ENCODE results near the gene ADAMTS13.

Gene ADAMTS13

DNA sequence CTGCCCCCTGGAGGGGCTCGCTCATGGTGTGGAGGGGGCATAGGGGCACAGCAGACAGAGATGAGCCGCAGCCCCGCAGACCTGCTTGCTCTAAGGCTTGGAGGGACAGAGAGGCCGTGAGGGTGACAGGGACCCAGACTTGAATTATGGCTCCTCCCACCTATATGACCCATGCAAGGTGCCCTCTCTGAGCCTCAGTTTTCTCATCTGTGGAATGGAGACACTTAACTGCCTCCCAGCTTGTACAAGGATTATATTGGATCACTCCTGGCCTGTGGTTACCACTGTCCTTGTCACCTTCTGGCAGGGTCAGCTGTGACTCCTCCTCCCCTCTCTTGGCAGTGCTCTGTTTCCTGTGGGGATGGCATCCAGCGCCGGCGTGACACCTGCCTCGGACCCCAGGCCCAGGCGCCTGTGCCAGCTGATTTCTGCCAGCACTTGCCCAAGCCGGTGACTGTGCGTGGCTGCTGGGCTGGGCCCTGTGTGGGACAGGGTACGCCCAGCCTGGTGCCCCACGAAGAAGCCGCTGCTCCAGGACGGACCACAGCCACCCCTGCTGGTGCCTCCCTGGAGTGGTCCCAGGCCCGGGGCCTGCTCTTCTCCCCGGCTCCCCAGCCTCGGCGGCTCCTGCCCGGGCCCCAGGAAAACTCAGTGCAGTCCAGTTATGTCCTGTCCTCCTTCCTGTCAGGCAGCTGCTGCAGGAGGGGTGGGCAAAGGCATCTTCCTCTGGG lies 32.9 kb downstream of the ADAMTS13 start:
- no peak for DNase-seq (ENCODE audit: low spot score)

DNA sequence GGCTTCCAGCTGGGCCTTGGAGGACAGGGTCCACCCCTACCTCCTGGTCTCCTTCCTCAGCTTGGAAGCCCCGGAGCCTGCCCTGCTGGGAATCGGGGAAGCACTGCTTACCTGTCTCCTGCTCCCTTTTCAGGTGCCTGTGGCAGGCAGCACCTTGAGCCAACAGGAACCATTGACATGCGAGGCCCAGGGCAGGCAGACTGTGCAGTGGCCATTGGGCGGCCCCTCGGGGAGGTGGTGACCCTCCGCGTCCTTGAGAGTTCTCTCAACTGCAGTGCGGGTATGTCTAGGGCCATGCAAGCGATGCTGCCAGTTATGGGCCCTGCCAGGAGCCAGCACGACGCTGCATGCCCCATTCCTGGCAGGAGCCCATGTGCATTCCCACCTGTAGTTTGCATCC lies 33.8 kb downstream of the ADAMTS13 start:
- DNase-seq (ENCODE audit: low spot score): no peak

DNA sequence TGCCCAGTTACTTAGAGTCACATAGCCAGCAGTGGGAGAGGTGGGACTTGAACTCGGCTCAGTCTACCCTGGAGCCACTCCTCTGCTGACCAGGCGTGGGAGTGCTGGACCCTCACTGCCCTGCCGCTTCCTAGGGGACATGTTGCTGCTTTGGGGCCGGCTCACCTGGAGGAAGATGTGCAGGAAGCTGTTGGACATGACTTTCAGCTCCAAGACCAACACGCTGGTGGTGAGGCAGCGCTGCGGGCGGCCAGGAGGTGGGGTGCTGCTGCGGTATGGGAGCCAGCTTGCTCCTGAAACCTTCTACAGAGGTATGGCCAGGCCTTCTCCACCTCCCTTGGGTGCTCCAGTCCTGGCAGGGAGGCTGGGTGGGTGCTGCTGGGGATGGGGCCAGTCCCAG lies 34.2 kb downstream of the ADAMTS13 start:
- DNase-seq (ENCODE audit: low spot score): no peak

DNA sequence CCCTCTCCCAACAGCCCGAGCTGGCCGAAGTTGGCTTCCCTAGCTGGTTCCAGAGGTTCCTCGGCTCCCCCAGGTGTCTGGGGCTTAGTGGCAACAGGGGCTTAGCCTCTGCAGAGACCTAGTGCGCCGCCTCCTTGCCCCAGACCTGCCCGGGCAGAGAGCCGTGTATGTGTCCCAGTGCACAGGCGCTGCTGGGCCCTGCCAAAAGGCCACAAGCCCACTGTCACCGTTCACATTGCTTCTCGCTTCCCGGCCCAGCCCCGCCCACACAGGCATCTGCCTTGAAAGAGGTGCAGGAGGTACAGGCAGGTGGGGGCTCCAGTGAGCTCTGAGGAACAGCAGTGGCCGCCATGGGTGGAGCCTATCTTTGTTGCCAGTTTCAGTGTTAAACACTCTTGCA lies 35.1 kb downstream of the ADAMTS13 start:
- no peak for DNase-seq (ENCODE audit: low spot score)

DNA sequence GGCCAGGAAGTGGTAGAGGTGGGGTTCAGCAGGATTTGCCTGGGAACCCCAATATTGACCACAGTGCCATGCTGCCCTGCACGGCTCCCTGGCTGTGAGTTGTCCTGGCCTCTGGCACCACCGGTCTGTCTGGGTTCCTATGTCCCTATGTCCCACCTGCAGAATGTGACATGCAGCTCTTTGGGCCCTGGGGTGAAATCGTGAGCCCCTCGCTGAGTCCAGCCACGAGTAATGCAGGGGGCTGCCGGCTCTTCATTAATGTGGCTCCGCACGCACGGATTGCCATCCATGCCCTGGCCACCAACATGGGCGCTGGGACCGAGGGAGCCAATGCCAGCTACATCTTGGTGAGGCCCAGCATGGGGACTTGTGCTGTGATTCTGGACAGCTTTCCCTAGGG lies 35.6 kb downstream of the ADAMTS13 start:
- DNase-seq (ENCODE audit: low spot score): no peak

DNA sequence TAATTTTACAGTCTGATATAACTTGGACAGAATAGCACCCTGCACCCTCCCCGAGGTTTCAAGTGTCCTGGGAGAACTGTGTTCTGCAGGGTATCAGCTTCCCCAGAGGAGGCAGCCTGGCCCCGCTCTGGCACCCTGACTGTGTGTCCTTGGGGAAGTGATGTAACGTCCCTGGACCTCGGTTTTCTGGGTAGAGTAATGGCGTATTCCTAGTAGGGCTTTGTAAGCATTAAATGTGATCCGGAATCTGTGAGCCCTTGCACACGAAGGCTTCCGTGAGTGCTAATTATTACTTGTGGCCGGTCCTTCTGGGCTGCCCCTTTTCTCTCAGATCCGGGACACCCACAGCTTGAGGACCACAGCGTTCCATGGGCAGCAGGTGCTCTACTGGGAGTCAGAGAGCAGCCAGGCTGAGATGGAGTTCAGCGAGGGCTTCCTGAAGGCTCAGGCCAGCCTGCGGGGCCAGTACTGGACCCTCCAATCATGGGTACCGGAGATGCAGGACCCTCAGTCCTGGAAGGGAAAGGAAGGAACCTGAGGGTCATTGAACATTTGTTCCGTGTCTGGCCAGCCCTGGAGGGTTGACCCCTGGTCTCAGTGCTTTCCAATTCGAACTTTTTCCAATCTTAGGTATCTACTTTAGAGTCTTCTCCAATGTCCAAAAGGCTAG lies 36.6 kb downstream of the ADAMTS13 start:
- DNase-seq (ENCODE audit: low spot score): no peak

DNA sequence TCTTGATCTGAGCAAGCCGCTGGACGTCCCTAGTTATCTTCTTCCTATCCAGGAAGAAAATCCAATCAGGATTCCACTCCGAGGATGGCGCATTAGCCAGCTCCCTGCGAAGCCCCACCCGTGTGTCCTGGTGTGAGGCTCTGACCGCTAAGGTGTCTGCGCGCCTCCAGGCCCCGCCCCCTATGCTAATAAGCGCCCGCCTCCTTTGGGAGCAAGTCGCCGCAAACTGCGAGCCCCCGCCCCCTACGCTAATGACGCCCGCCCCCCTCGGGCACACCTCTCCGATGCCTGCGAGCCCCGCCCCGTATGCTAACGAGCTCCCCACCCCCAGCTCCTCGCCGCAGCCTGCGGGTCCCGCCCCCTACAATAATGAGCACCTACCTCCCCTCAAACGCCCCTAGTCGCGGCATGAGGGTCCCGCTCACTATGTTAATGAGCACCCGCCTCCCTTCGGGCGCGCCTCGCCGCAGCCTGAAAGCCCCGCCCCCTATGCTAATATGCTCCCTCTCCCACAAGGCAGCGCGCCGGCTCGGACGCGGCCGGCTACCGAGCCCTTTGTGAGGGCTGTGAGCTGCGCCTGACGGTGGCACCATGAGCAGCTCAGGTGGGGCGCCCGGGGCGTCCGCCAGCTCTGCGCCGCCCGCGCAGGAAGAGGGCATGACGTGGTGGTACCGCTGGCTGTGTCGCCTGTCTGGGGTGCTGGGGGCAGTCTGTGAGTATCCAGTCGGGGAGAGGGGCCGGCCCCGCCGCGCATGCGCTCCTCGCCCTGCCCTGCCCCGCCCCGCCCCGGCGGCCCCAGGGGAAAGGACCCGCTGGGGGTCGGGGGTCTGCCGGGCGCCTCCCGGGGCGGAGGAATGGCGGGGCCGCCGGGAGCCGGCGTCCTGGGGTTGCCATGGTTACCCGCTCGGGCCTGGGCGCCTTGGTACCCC lies 37.6 kb downstream of the ADAMTS13 start, which contains the start of gene CACFD1:
CACFD1 (plus strand) TSS at position 503 of the 929 bp plus-strand sequence; CDS start at position 592, 89 bp downstream.
- DNase-seq (ENCODE audit: low spot score): peak; percentile 93

DNA sequence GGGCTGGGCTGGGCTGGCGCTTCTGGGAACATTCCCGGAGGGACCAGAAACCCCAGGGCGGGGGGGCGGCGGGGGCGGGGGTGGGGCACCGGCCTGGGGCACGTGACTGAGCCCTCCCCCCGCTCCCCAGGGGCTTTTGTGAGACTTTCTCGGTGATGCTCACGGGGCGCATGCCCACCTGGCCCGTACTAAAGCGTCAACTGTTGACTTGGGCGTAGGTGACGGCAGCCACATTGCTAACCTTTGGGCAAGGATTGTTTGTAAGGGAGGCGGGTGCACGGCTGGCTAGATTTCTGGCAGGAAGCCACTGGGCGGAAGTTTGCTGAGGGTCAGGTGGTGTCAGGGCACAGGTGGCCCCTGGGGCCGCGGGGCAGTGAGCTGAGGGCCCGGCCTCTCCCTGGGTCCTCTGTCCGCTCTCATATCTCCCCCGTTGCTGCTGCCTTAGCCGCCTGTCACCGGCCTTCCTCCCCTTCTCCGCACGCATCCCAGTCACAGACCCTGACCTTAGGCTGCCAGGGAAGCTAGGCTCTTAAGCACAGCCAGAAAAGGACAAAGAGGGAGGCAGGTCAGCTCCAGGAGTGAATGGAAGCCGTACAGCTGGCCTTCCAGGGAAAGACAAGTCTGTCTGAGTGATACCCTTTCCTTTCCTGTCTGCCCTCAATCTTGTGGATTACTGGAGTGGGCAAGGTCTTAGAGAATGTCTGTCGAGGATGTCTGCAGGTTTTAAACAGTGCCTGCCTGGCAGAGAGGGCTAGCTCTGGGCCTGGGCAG lies 38.4 kb downstream of the ADAMTS13 start:
- DNase-seq (ENCODE audit: low spot score): peak; percentile 21

DNA sequence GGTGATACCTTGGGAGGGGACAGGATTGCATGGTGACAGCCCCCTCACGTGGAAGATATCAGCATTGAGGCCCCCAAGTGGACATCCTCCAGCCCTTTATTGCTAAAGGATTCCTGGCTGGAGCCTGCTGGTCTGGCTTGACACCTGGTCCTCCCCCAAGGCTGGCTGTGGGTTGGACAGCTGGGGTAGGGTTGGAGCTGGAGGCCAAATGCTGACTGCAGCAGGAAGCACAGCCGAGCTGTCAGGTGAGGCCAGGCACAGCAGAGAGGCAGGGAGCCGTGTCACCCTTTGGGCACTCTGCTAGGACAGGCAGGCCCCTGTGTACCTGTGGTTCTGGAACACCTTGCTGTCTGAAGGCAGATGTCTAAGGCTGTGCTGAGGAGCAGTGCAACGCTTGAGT lies 39.8 kb downstream of the ADAMTS13 start:
- no peak for DNase-seq (ENCODE audit: low spot score)

DNA sequence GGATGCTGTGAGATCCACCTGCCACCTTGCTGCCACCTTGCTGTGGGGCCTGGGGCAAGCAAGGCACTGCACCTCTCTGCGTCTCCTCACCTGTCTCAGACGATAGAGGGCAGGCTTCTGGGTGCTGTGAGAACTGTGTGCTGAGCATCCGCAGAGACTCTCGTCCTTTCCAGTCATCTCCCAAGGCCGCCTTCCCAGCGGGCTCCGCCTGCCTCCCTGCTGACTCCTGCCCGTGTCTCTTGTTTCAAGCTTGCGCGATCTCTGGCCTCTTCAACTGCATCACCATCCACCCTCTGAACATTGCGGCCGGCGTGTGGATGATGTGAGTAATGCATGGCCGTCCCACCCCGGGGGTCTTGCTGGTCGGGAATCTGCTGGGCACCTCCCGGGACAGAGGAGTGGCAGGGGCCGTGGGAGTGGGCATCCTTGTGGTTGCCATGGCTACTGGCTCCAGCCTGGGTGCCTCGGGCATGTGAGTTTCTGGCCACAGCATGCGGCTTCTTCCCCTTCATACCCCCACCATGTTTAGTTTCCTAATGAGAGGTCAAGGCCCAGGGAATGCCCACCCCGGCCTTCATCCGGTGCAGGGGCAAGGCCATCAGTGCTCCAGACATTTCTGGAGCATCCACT lies 41.2 kb downstream of the ADAMTS13 start:
- no peak for DNase-seq (ENCODE audit: low spot score)

DNA sequence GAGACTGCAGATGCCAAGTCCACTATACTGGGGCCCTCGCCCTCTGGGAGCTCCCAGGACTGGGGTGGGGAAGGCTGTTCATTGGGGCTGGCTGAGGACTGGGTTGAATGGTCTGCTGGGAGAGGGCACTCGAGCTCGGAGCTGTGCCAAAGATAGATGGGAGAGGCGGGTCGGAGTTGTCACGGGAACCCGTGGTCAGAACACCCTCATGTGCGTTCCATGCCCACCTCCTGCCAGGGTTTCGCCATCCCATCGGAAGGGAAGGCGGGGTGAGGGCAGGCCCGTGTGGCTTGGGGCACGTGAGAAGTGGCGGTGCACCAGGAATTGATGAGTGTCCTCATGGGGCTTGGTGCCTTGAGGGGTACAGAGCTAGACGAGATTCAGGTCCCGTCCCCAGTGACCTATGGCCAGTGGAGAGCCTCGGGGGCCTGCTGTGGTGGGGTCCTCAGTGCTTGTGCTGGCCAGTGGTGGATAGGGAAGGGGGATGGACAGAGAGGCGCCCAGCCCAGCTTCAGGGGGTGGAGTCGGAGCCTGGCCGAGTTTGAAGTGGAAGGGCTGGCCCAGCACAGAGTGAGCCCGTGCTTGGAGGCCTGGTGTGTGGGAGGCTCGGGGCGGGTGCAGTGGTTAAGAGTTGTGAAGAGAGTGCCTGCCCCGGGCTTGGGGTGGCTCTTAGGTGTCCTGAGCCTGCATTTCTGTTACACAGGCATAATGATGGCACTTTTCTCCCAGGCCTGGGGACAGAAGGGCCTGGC lies 41.9 kb downstream of the ADAMTS13 start:
- DNase-seq (ENCODE audit: low spot score): no peak

DNA sequence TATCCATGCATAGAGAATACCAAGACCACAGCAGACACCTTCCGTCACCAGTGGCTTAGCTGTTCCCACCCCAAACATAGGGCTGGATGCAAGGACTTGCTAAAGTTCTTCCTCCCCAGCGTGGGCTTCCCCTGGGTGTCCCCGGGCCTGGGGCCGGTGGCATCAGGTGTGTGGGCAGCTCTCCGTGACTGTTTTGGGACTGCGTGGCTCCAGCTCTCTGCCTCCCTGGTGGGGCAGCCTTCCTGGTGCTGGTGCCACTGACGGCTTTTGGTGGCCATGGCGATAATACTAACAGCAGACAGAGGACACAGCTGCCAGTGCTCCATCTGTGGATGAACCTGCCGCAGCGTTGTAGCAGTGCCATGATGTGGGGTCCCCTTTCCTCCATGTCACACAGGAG lies 42.5 kb downstream of the ADAMTS13 start:
- DNase-seq (ENCODE audit: low spot score): no peak

DNA sequence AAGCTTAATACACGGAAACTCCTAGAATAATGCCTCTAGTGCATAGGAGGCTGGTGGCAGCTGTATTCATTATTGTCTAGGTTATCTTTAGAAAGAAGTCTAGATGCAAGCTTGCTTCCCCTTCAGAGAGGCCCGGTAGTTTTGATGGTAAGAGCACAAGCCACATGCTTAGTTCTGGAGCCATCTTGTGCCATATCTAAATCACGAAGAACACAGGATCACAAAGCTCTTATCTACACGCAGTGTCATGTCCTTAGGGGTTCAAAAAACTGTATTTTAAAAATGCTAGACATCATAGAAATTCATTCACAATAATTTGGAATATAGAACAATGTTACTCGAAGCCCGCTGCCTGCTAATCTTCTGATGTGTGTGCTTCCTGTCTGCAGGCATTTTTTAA lies 43.8 kb downstream of the ADAMTS13 start:
- DNase-seq (ENCODE audit: low spot score): no peak

DNA sequence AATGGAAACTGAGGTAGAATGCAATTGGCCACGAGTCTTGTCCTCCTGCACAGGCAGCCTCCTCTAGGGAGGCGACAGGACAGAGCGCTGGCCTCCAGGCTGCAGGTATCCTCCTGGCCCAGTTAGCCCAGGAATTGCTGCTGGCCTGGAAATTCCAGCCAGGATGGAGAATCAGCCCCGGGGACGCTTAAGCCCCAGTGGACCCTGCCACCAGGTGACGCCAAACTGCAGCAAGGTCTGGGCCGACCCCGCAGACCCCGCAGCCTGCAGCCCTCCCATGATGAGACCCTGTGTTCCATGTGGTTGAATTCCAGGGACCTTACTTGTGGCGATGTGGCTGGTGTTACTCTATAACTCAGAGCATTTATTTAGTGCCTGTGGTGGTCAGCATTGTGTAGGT lies 44.9 kb downstream of the ADAMTS13 start:
- DNase-seq (ENCODE audit: low spot score): no peak

DNA sequence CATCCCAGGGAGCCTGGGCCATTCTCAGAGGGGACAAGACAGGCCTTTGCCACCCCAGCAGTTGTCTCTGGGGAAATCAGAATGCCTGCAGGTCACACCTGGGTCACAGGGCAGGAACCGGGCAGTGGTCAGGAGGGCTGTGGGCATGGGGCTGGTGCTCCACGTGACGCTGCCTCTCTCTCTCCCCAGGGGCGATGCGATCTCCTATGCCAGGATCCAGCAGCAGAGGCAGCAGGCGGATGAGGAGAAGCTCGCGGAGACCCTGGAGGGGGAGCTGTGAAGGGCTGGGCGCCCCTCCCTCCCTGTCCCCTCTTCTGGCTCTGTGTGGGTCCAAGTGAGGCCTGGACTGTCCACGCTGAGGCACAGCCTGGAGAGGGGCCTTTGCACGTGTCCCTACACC lies 46.2 kb downstream of the ADAMTS13 start:
- no peak for DNase-seq (ENCODE audit: low spot score)

DNA sequence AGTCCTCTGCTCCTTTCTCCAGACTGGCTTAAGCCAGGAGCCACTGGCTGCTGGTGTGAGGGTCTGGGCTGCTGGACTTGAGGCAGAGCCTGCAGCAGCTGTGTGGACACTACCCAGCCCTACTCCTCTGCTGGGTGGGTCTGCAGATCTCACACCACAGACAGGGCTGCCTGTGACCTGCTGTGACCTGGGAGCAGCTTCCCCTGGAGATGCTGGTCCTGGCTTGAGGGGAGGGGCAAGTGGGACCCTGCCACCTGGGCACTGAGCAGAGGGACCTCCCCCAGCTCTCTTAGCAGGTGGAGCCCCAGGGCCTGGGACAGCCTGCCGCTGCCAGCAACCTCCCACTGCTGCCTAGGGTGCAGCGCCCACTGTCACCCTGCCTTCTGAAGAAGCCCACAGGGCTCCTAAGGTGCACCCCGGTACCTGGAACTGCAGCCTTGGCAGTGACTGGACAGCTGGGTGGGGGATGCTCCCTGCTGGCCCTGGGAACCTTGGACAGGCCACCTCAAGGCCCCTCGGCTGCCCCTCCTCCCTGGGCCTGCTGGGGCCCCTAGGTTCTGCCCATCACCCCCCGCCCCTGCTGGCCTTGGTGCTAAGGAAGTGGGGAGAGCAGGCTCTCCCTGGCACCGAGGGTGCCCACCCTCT lies 46.7 kb downstream of the ADAMTS13 start:
- no peak for DNase-seq (ENCODE audit: low spot score)

DNA sequence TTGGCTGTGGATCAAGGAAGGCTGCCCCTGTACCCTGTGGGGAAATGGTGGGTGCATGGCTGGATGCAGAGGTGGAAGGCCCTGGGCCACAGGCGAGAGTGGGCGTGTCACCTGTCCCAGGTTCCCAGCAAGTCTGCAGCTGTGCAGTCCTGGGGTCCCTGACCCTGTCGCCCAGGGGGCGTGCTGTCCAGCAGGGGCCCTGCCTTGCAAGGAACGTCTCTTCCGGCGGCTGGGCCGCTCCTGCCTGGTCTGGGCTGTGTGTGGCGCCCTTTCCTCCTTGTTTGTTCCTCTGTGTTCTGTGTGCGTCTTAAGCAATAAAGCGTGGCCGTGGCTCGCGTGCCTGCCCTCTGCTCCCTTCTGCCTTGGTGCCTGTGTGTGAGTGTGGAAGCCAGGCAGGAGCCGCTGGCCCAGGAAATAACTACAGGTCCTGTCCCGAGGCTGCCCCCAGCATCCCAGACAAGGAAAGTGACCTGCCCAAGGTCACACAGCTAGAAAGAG lies 48.3 kb downstream of the ADAMTS13 start:
- no peak for DNase-seq (ENCODE audit: low spot score)

DNA sequence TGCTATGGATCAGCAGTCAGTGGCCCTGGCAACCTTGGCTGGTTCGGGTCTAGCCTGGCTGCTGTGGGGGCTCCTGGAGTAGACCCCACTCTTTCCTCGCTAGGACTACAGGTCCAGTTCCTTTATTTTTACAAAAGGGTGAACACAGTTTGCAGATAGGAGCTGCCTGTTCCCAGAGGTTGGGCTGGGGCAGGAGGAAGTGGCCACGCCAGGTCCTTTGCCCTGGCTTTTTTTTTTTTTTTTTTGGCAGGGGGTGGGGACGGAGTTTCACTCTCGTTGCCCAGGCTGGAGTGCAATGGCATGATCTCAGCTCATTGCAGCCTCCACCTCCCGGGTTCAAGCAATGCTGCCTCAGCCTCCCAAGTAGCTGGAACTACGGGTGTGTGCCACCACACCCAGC lies 48.8 kb downstream of the ADAMTS13 start:
- DNase-seq (ENCODE audit: low spot score): no peak

DNA sequence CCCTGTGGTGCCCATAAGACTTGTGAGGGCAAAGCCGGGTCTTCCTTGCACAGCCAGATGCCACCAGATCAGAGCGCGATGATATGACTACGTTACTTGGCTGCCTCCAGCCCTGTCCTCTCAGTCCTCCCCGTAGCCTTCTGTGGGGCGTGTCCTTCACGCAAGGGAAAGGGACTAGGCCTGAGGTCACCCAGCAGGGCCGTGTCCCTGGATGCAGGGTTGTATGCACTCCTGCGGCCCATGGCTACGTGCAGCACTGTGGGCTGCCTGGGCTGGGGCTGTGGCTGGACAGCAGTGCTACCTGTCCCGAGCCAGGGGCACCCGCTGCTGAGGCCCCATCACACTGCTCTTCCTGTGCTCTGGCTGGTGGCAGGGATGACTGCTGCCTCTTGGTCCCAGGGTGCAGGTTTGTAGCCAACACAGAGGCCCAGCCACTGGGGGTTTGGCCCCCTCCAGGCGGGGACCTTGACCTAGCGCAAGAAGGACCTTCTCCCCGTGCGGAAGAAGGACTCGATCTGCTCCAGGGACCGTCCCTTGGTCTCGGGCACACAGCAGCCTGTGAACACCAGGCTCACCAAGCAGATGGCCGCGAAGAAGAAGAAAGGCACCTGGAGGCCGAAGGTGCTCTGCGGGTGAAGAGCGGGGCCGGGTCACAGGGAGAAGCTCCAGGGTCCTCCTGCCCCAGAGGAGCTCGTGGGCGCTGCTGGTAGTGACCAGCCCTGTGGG lies 49.5 kb downstream of the ADAMTS13 start:
- DNase-seq (ENCODE audit: low spot score): no peak
